HUES48 (cell line): Measurements from ENCODE around the gene TOX2.

ENCODE experiments used
- H3K27ac ChIP-seq: one replicate; pipeline ENCODE4 v1.7.0; 2013; ENCODE audit warnings: low read depth, low read length, inconsistent platforms
- H3K27me3 ChIP-seq: 2 replicates; pipeline ENCODE4 v1.6.1; 2013; ENCODE audit warnings: mild to moderate bottlenecking, low read length; ENCODE audit not compliant: control insufficient read depth, insufficient read depth
- H3K36me3 ChIP-seq: 2 replicates; pipeline ENCODE4 v1.6.1; 2013; ENCODE audit warnings: low read length; ENCODE audit not compliant: control insufficient read depth, insufficient read depth
- H3K4me1 ChIP-seq: 2 replicates; pipeline ENCODE4 v1.6.1; 2013; ENCODE audit warnings: mild to moderate bottlenecking, low read length; ENCODE audit not compliant: control insufficient read depth, insufficient read depth
- H3K4me3 ChIP-seq: 2 replicates; pipeline ENCODE4 v1.5.1; 2013; ENCODE audit warnings: mild to moderate bottlenecking, low read depth, low read length
- H3K9ac ChIP-seq: 2 replicates; pipeline ENCODE4 v1.6.1; 2013; ENCODE audit warnings: mild to moderate bottlenecking, low read depth, low read length, moderate library complexity
- H3K9me3 ChIP-seq: 2 replicates; pipeline ENCODE4 v1.6.1; 2013; ENCODE audit warnings: low read length; ENCODE audit not compliant: control insufficient read depth, insufficient read depth

Gene TOX2

DNA sequence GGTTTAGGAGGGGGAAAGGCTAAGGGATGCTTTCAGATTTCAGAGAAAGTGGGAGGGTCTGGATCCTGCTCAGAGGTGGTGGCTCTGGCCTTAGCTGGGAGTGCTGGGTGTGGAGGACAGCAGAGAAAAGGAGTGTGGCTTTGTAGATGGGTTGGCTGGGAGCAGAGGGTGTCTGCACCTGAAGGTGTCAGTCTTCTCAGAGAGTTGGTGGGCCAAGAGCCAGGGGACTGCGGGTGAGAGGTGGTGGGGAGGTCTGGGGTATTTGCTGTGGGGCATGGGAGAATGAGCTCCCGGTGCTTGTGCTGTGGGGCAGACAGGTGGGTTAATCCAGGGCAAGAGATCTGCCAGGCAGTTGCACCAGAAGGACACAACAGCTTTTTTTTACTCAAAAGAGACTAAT lies 67.4 kb downstream of the TOX2 start:
- H3K36me3 ChIP-seq: no peaks in the 10 kb centered on the region
- no peaks in the 10 kb centered on the region for H3K9me3 ChIP-seq
- H3K27me3 ChIP-seq: no peaks in the 10 kb centered on the region
- no peak overlapping the region for H3K4me3 ChIP-seq
- H3K4me1 ChIP-seq: no peaks in the 10 kb centered on the region
- H3K9ac ChIP-seq: no peak overlapping the region
- H3K27ac ChIP-seq: no peak overlapping the region

DNA sequence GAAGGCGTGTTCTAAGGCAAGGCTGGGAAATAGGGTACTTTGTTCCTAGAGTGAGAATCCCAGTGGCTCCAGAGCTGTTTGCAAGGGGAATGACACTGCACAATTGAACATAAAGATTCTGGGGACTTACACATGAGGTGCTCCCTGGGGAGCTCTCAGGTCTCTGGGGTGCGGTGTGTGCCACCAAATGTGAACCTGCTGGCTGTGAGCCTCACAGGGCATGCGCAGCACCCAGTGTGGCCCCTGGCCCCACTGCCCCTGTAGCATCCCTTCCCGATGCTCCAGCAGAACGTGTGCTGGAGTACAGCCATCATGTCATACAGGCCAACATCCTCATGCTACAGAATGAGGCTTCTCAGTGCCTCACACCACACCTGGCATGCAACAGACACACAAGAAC lies 68.2 kb downstream of the TOX2 start:
- no peaks in the 10 kb centered on the region for H3K36me3 ChIP-seq
- no peak overlapping the region for H3K4me3 ChIP-seq
- H3K9me3 ChIP-seq: no peaks in the 10 kb centered on the region
- no peak overlapping the region for H3K9ac ChIP-seq
- no peak overlapping the region for H3K27ac ChIP-seq
- no peaks in the 10 kb centered on the region for H3K4me1 ChIP-seq
- H3K27me3 ChIP-seq: no peaks in the 10 kb centered on the region

DNA sequence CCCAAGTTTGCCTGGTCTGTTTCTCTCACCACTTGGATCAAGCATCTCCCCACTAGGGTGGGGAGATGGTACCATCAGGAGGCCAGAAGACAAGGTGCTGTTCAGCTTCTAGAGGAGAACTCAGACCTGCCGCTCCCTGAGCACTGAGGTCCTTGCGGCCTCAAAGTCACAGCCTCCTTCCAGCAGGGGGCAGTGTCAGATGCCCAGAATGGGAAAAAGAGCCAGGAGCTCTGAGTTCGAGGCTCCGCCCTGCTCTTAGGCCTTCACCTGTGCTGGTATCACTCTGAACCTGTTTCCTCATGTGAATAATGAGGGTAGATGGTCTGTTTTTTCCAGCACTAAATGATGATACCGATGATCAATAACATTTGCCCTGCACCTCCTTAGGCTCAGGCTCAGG lies 68.7 kb downstream of the TOX2 start:
- Histone ChIP-seq H3K27me3 (no peaks in the 10 kb centered on the region), H3K27ac (no peak overlapping the region), H3K4me1 (no peaks in the 10 kb centered on the region), H3K9ac (no peak overlapping the region), H3K36me3 (no peaks in the 10 kb centered on the region), H3K4me3 (no peak overlapping the region), H3K9me3 (no peaks in the 10 kb centered on the region)

DNA sequence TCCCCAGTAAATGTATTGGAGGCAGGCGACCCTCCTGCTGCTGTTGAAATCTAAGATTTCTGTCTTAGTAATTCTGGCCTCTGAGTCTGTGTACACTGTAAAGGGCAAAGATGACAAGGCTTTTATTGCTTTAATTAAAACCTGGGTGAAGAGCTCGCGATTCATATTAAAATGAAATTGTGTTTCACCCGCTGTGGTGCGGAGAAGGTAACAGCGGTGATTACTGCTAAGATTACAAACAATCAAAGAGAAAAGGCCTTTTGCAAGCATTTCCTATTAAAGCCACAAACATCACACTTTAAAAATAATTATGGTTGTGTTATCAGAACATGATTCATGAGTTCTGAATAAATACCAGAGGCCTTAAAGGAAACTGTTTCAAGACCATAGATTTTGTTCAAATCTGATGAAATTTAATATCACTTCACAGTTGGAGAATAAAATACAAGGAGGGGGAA lies 69.3 kb downstream of the TOX2 start:
- Histone ChIP-seq H3K4me1 (no peaks in the 10 kb centered on the region), H3K27me3 (no peaks in the 10 kb centered on the region), H3K9ac (no peak overlapping the region), H3K4me3 (no peak overlapping the region), H3K27ac (no peak overlapping the region), H3K9me3 (no peaks in the 10 kb centered on the region), H3K36me3 (no peaks in the 10 kb centered on the region)

DNA sequence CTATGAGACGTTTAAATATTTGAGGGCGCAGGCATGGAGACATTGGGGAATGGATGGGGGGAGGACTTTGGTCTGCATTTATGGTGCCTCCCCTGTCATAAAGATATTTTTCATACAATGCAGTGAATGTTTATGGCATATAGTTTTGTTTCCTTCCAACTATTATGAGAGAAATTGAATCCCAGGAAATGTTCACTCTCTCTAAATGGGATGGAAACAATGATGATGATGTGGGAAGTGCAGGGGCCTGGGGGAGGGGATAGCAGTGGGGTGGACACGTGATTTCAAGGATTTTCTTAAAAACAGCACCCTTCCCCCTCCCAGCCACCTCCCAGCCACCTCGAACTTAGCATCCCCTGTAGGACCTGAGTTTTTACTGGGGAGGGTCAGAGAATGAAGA lies 69.9 kb downstream of the TOX2 start:
- H3K36me3 ChIP-seq: no peaks in the 10 kb centered on the region
- H3K4me3 ChIP-seq: no peak overlapping the region
- H3K9me3 ChIP-seq: no peaks in the 10 kb centered on the region
- no peak overlapping the region for H3K27ac ChIP-seq
- H3K9ac ChIP-seq: no peak overlapping the region
- H3K27me3 ChIP-seq: no peaks in the 10 kb centered on the region
- H3K4me1 ChIP-seq: no peaks in the 10 kb centered on the region

DNA sequence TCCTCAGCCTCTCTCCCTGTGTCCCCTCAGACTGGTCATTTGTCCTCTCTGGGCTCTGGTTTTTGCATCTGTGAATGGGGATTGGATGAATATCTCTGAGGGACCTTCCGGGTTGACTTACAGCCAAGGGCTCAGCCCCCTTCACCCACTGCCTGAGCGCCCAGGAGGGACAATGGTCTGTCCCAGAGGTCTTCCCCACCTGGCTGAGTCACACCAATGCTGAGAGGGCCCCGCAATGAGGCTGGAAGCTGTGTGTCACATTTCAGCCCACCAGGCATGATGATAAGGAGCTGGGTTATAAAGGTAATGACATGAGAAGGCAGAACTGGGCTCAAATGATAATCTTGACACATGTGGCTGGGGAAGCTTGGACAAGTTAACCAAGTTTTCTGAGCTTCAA lies 70.5 kb downstream of the TOX2 start:
- Histone ChIP-seq H3K4me1 (no peaks in the 10 kb centered on the region), H3K27me3 (no peaks in the 10 kb centered on the region), H3K36me3 (no peaks in the 10 kb centered on the region), H3K9me3 (no peaks in the 10 kb centered on the region), H3K27ac (no peak overlapping the region), H3K4me3 (no peak overlapping the region), H3K9ac (no peak overlapping the region)

DNA sequence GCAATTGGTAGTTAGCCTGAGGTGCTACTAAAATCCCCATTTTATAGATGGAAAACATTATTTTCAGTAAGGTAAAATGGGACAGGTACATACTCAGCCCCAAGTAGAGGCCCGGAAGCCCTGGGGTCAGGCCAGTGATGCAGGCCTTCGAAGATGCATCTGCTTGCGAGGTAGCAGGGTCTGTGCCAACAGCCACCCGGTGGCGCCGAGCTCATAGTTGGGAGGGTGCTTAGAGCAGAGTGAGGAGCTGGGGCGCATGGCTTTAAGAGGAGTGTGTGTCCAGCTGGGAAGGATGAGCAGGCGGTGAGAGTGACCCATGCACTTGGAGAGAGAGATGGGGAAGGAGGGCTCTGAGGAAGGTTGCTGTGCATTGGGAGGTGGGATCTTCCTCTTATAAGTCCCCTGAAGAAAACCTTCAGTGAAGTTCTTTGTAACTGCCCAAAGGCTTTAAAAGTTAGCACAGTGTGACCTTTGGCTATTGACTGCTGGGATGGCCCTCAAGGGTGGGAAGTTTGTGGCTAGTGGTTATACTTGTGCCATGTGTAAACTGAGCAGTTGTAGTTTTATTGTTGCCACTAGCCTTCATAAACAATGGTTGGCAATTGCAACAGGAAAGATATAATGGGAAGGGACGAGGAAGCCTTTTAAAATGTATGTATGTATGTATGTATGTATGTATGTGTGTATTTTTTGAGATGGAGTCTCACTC lies 71.1 kb downstream of the TOX2 start:
- no peaks in the 10 kb centered on the region for H3K4me1 ChIP-seq
- no peaks in the 10 kb centered on the region for H3K9me3 ChIP-seq
- no peak overlapping the region for H3K27ac ChIP-seq
- no peaks in the 10 kb centered on the region for H3K27me3 ChIP-seq
- no peaks in the 10 kb centered on the region for H3K36me3 ChIP-seq
- H3K9ac ChIP-seq: no peak overlapping the region
- no peak overlapping the region for H3K4me3 ChIP-seq

DNA sequence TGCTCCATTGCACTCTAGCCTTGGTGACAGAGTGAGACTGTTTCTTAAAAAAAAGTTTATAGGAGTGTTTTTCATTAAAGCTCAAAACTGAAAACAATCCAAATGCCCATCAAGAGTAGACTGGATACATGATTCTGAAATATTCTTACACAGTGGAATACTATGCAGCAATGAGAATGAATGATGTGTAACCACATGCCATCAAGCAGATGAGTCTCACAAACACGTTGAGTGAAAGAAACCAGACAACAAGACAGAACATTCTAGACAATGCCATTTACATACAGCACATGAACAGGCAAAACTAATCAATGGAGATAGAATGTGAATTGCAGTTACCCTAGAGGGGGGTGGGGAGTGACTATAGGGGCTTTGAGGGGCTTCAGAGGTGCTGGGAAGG lies 72.4 kb downstream of the TOX2 start:
- Histone ChIP-seq H3K27me3 (no peaks in the 10 kb centered on the region), H3K9ac (no peak overlapping the region), H3K9me3 (no peaks in the 10 kb centered on the region), H3K4me1 (no peaks in the 10 kb centered on the region), H3K27ac (no peak overlapping the region), H3K4me3 (no peak overlapping the region), H3K36me3 (no peaks in the 10 kb centered on the region)

DNA sequence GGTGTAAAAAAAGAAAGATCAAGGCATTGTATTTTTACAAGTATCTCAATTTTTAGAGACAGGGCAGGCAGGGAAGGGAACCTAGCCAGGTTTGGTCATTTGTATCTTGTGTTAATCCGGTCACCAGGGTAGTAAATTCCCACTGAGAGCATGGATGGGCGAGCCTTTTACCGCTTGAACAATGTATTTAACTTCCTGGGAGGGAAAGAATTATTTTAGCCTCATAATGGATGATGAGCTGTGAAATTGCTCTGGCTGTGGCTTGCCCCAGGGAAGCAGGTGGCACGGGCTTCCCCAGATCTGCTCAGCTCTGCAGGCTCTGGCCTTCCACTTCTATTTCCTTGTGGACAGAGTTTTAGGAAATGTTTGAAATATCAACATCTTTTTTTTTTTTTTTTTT lies 72.9 kb downstream of the TOX2 start:
- H3K27ac ChIP-seq: no peak overlapping the region
- no peaks in the 10 kb centered on the region for H3K36me3 ChIP-seq
- H3K9me3 ChIP-seq: no peaks in the 10 kb centered on the region
- no peak overlapping the region for H3K4me3 ChIP-seq
- H3K27me3 ChIP-seq: no peaks in the 10 kb centered on the region
- H3K4me1 ChIP-seq: no peaks in the 10 kb centered on the region
- no peak overlapping the region for H3K9ac ChIP-seq

DNA sequence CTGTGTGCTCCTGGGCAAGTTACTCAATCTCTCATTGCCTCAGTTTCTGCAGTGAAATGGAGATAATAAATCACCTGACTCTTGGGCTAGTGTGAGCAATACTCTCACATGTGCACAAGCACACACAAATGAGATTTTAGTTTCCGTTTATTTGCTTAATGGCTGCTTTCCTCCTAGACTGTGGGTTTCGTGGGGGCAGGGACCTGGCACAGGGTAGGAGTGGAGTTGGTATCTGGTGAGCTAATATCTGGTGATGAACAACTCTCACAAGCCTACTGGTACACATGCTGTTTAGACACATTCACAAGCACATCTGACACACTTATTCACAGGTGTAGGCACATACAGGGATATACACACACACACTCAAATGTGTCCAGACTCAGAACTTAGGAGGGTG lies 73.8 kb downstream of the TOX2 start:
- Histone ChIP-seq H3K27me3 (no peaks in the 10 kb centered on the region), H3K4me1 (no peaks in the 10 kb centered on the region), H3K4me3 (no peak overlapping the region), H3K9me3 (no peaks in the 10 kb centered on the region), H3K9ac (no peak overlapping the region), H3K36me3 (no peaks in the 10 kb centered on the region), H3K27ac (no peak overlapping the region)

DNA sequence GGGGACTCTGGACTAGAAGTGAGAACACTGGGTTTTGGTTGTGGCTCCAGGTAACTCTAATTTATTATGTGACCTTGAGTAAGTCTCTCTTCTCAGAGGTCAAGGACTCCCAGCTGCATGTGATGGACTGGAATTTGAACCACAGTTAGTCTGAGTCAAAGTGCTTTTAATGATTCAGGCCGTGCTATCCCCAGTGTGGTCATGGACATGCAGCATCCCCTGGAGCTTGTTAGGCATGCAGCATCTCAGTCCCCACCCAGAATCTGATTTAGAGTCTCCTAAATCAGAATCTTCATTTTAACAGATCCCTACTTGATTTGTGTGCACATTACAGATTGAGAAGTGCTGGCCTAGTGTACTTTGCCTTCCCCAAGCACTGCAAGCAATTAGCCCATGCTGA lies 74.2 kb downstream of the TOX2 start:
- no peaks in the 10 kb centered on the region for H3K9me3 ChIP-seq
- H3K27me3 ChIP-seq: no peaks in the 10 kb centered on the region
- H3K4me1 ChIP-seq: no peaks in the 10 kb centered on the region
- H3K36me3 ChIP-seq: no peaks in the 10 kb centered on the region
- no peak overlapping the region for H3K9ac ChIP-seq
- no peak overlapping the region for H3K27ac ChIP-seq
- no peak overlapping the region for H3K4me3 ChIP-seq

DNA sequence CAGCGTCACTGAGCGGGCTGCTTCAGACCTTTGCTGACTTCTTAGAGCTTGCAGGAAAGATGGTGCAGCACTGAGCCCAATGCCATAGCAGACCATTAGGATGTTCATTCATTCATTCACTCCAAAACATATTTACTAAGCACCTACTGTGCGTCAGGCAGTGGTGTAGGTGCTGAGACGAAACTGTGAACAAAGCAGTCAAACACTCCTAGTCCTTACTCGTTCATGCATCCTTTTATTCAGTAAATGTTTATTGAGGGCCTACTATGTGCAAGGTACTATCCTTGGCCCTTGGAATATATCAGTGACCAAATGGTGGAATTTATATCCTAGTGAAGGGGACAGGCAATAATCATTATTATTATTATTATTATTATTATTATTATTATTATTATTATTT lies 76.6 kb downstream of the TOX2 start:
- H3K27me3 ChIP-seq: no peaks in the 10 kb centered on the region

More for the DNA sequence above, 76.6 kb downstream of the TOX2 start:
- Histone ChIP-seq H3K27ac (no peak overlapping the region), H3K36me3 (no peaks in the 10 kb centered on the region), H3K9ac (no peak overlapping the region), H3K9me3 (no peaks in the 10 kb centered on the region), H3K4me3 (no peak overlapping the region), H3K4me1 (no peaks in the 10 kb centered on the region)
